ENCODE data around the gene UNC93B1. TPM values are rescaled to one million over a fixed set of nuclear protein-coding genes. Genes with fewer than 3 reads are reported as not detected.
"Not testable (repeated sequence)": the region's sequence is repeated elsewhere in the genome, so short reads cannot be mapped to it uniquely, and the experiment has no call there.

The UNC93B1 gene
- total RNA-seq, 1 donor from 2014 or later = 5.3 TPM

GRCh38 chr11:67964746-67965145 is 39.2 kb downstream of the UNC93B1 start:
- intact Hi-C loops (cut with DNase I); DNase-seq (ENCODE audit: low spot score): not testable (repeated sequence)

GRCh38 chr11:67963879-67964278 is 40.0 kb downstream of the UNC93B1 start:
- DNase-seq (ENCODE audit: low spot score); intact Hi-C loops (cut with DNase I): not testable (repeated sequence)

GRCh38 chr11:67963217-67963616 is 40.7 kb downstream of the UNC93B1 start:
- intact Hi-C loops (cut with DNase I); DNase-seq (ENCODE audit: low spot score): not testable (repeated sequence)

DNA sequence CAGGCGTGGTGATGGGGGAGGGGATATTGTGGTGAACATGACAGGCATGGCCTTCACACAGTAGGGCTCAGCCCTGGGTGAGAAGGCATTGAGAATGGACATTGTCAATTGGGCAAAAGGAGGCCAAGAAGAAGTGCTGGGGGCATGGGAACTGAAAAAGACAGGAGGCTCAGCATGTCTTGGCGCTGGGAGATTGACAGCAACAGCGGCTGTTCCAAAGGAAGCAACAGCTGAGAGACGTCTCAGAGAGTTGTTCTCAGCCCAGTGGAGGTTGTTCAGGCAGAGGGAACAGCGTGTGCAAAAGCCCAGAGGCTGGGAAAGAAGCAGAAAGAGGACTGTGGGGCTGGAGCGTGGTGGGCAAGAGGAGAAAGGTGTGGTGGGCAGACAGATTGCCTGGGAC is 47.7 kb downstream of the UNC93B1 start:
- intact Hi-C loops (cut with DNase I); DNase-seq (ENCODE audit: low spot score): not testable (repeated sequence)

DNA sequence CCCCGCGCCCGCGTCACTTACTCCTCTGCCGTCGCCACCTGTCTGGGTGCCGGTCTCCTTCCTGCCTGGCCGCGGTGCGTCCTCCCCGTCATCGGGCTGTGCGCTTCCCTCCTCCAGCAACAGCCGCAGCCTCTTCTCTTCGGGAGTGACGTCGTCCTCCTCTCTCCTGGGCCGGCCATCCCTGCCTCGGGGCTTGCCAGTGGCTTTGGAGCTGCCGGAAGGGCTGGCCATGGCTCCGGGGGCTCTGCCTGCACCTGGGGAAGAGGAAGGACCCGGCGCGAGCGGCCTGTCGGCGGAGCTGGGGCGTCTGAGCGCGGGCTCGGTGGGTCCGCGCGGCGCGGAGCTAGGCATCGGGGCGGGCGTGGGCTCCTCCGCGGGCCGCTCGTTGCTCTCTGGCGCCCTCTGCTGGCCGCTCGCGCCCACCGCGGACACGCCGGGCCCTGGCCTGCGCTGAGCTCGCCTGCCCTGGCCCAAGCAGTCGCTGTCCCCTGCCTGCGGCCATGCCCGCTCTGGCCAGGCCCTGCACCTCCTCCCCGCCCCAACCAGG is 48.4 kb downstream of the UNC93B1 start:
- intact Hi-C loops (cut with DNase I) = not testable (repeated sequence)
- peak; percentile 89 for DNase-seq (ENCODE audit: low spot score)

DNA sequence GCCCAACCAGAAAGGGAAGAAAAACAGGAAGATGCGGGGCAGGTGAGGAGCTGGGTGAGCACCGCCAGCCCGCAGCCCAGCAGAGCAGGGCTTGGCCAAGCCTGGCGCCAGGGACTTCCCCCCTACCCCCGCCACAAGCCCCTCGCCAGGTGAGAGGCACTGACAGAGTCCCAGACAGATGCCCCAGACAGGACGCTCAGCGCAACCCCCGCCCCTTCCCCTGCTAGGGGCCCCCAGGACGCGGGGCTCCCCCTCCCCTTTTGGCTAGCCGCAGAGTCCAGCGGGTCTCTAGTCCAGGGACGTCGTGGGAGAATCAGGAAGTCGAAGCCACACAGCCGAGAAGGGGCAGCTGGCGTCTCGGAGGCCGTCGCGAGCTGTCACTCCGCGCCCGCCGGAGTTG is 48.9 kb downstream of the UNC93B1 start:
- DNase-seq (ENCODE audit: low spot score); intact Hi-C loops (cut with DNase I): not testable (repeated sequence)

DNA sequence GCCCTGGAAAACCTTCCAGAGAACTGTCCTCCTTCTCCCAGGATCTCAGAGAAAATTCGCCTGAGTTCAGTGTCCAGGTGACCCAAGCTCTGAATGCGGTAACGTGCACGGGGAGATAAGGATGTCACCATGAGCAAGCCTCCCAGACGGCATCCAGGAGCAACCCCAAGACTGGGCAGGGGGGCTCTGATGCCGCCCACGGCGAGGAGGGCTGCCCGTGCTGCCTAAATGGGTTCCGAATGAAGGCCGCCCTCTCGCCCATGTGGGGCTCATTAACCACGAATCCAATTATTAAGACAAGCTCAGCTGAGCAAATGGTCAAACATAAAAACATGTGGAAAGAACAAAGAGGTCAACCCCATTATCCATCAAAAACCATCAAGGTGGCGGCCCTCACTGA is 49.6 kb downstream of the UNC93B1 start:
- intact Hi-C loops (cut with DNase I); DNase-seq (ENCODE audit: low spot score): not testable (repeated sequence)

DNA sequence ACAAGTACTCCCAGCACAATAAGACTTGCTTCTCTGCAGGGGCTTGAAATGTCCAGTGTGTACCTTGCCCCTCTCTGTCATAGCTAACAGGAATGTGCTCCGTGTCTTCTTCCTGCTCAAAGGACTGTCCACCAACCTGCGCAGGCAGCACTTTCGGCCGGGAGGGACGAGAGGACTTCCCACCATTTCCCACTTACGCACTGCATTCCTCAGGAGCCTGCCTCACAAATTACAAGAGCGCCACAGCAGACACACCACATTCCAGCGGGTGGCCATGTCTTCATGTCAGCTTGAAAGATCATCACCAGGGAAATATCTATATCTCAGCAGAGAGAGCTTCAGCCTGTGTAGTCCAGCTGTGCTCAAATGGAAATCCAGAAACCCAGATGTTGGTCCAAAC is 53.2 kb downstream of the UNC93B1 start:
- DNase-seq (ENCODE audit: low spot score); intact Hi-C loops (cut with DNase I): not testable (repeated sequence)

- intact Hi-C loops (cut with DNase I); DNase-seq (ENCODE audit: low spot score): not testable (repeated sequence)
These were observed 56.1 kb downstream of the UNC93B1 start for GRCh38 chr11:67947785-67948184.

DNA sequence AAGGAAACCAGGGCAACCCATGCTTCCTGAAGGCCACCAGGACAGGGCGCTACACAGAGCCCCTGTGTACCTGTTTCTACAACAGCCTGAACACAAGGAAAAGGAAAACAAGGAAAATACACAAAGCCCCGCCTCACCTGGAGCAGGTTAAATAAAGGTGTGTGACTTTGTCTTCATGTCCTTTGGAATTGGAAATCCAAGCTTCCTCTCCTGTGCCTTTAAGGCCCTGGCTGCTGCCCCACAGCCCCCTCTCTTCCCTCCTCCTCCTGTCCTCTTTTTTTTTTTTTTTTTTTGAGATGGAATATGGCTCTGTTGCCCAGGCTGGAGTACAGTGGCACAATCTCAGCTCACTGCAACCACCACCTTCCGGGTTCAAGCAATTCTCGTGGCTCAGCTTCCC is 57.5 kb downstream of the UNC93B1 start:
- intact Hi-C loops (cut with DNase I); DNase-seq (ENCODE audit: low spot score): not testable (repeated sequence)

GRCh38 chr11:67943406-67943805 is 60.5 kb downstream of the UNC93B1 start:
- intact Hi-C loops (cut with DNase I); DNase-seq (ENCODE audit: low spot score): not testable (repeated sequence)

Small RNAs within 50 kb of the gene (microRNA-seq; reads per million reads assigned to microRNA genes)
- not detected for gene MIR4691
- gene MIR6753 = not detected
- not detected for gene MIR7113

Other genes starting within 250 kb of the UNC93B1 start
- 5.1 TPM for gene ALDH3B1, start 6.2 kb upstream of the UNC93B1 start, total RNA-seq
- 315 TPM for gene NDUFS8, start 26.6 kb upstream of the UNC93B1 start, total RNA-seq
- 26.5 TPM for gene TCIRG1, start 34.9 kb upstream of the UNC93B1 start, total RNA-seq
- 10.2 TPM for gene CHKA, start 117.3 kb upstream of the UNC93B1 start, total RNA-seq
- gene KMT5B, start 209.2 kb upstream of the UNC93B1 start, total RNA-seq = 37.7 TPM